BJ (cell line): ENCODE results near the gene PEA15. TPM values are rescaled to one million over a fixed set of nuclear protein-coding genes. Genes with fewer than 3 reads are reported as not detected.

Experiments used
- CTCF ChIA-PET: fragments of 350-600 bp; formaldehyde crosslinking; extraction: SDS; loops from one replicate; lab custom pipeline; 2021; ENCODE audit warnings: antibody characterized with exemption, inconsistent platforms; lab: Yijun Ruan, JAX
- POLR2A ChIA-PET: fragments of 300-600 bp; sonication (Branson Sonifier 250); formaldehyde crosslinking; extraction: SDS; loops from one replicate; lab custom pipeline; 2021; ENCODE audit warnings: antibody characterized with exemption; lab: Charles Lee
- DNase-seq: peaks from one replicate; pipeline ENCODE4 v3.0.0-alpha.2; 2011; ENCODE audit warnings: low read depth
- H3K27me3 ChIP-seq: 2 replicates; pipeline ENCODE4 v1.6.0; 2011; ENCODE audit warnings: low read length; ENCODE audit not compliant: control insufficient read depth, insufficient read depth
- H3K36me3 ChIP-seq: 2 replicates; pipeline ENCODE4 v1.5.1; 2011; ENCODE audit warnings: low read length; ENCODE audit not compliant: control insufficient read depth, insufficient read depth
- H3K4me3 ChIP-seq: 2 replicates; pipeline ENCODE4 v1.5.1; 2011; ENCODE audit warnings: low read depth, mild to moderate bottlenecking, control low read depth, low read length
- polyA plus RNA-seq: library from polyadenylated mRNA; depleted of rRNA; stranded (reverse); fragments of >200 nt; gene quantifications from 2 replicates; pipeline ENCODE4 v1.2.3, GENCODE V29; 2011
- TF ChIP-seq, protein P1 (sequence below): IDR thresholded peaks from 2 replicates; pipeline ENCODE4 v1.5.1; 2011; ENCODE audit warnings: low read depth, mild to moderate bottlenecking, control low read depth, inconsistent platforms, low read length, moderate library complexity; ENCODE audit not compliant: insufficient read depth

PEA15 gene
- polyA plus RNA-seq, 1 experiment, result 1,035 TPM

DNA sequence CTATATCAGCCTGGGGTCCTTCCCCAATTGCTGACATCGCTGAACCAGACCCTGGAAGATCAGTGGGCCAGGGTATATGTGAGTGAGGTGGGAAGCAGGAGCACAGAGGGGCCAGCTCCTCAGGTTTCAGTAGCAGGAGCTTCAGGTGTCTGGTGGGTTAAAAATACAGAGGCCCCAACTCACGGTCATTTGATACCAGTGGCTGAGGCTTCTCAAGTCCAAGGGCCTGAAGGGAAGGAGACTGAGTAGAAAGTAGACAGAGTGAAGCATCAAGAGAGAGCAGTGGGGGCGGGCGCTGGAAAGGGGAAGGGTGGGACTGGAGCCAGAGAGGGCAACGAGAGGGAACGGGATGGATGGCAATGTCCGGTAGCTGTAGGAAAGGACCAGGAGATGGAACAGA lies 16.8 kb upstream of the PEA15 start:
- TF ChIP-seq, protein P1, sequence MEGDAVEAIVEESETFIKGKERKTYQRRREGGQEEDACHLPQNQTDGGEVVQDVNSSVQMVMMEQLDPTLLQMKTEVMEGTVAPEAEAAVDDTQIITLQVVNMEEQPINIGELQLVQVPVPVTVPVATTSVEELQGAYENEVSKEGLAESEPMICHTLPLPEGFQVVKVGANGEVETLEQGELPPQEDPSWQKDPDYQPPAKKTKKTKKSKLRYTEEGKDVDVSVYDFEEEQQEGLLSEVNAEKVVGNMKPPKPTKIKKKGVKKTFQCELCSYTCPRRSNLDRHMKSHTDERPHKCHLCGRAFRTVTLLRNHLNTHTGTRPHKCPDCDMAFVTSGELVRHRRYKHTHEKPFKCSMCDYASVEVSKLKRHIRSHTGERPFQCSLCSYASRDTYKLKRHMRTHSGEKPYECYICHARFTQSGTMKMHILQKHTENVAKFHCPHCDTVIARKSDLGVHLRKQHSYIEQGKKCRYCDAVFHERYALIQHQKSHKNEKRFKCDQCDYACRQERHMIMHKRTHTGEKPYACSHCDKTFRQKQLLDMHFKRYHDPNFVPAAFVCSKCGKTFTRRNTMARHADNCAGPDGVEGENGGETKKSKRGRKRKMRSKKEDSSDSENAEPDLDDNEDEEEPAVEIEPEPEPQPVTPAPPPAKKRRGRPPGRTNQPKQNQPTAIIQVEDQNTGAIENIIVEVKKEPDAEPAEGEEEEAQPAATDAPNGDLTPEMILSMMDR, result no peak
- no peak for DNase-seq
- ChIA-PET CTCF (interaction anchor here (0.7 to 6.1 kb wide), 5 partner anchors 37 to 102 kb away, joined by 3 to 98 read pairs (median 4); no protein-coding TSS in a partner anchor), POLR2A (no interaction called here)
- H3K4me3 ChIP-seq, result no peak overlapping the region
- no peaks in the 10 kb centered on the region for H3K36me3 ChIP-seq
- peaks cover 1% of the 10 kb centered on the region for H3K27me3 ChIP-seq

DNA sequence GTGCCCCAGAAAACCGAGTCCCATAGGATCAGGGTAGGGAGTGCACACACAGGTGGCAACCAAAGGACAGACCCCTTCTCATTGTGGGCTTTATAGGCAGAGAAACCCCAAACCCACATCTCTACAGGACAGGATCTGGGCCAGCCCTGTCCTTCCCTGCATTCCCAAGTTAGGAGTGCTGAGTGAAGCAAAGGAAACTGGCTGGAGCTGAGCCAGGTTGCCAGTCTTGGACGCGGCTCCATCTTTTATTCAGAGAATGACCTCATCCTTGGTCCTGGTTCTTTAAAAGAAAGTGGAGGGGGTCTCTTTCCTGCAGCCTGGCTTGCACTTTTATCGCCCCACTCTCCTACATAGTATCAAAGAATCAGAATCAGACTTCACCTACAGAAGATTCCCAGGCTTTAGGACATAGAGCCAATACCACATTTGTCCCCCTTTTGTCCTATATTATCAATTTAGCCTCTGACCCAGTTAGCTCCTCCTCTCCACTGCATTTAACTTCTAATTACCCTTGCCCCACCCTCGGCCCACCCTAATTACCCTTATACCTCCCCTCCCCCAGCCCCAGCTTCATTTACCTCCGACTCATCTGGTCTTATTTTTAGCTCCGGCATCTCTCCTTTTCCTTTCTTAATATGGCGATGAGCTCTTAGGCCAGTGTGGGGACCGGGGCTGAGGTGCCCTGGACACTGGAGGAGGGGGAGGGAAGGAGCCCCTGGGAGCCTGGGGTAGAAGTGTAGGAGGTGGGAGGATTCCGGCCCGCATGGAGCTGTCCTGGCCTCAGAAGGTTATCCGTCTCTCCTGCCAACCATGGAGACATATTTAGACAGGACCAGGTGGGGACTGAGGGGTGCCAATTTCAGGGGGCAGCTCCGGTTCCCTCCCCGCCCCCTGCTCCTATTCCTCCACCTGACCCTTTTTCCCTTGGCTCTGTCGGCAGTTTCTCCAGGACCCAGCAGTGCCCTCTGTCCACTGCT lies 15.2 kb upstream of the PEA15 start, which contains the start of gene CASQ1:
Gene CASQ1, plus strand, starts transcription at position 927 of the 977 bp plus-strand sequence. CDS start 177 bp downstream, outside the sequence.
- no peak for DNase-seq
- POLR2A ChIA-PET, result interaction anchor here (0.6 kb wide), 1 partner anchor 10 kb away, joined by 7 read pairs; no protein-coding TSS in a partner anchor
- CTCF ChIA-PET, result interaction anchor here (1.0 to 6.1 kb wide), 13 partner anchors 13 to 187 kb away, joined by 3 to 113 read pairs (median 4); partner anchors contain the start of gene ATP1A2
- no peaks in the 10 kb centered on the region for H3K36me3 ChIP-seq
- H3K27me3 ChIP-seq, result peaks cover 1% of the 10 kb centered on the region
- no peak within 1 kb of the TSS for H3K4me3 ChIP-seq
- TF ChIP-seq, protein P1, result no peak

DNA sequence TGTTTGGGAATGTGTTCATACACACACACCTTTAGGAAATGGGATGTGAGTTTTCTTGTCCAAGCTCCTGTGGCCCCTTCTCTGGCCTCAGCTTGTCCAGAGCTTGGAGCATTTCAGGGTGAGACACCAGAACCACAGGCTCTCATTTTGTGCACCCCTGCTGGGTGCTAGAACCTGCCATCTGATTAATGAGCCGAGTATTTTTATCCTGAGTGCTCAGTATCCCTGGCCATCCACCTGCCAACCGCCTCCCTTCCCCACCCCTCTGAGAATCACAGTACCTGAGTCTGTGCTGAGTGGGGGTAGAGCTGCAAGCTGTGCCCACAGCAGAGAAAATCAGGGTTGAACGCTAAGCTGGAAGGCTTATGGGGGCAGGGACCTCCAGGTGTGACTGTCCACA lies 13.4 kb upstream of the PEA15 start:
- TF ChIP-seq, protein P1, result no peak
- POLR2A ChIA-PET, result no interaction called here
- H3K27me3 ChIP-seq, result peaks cover 2% of the 10 kb centered on the region

DNA sequence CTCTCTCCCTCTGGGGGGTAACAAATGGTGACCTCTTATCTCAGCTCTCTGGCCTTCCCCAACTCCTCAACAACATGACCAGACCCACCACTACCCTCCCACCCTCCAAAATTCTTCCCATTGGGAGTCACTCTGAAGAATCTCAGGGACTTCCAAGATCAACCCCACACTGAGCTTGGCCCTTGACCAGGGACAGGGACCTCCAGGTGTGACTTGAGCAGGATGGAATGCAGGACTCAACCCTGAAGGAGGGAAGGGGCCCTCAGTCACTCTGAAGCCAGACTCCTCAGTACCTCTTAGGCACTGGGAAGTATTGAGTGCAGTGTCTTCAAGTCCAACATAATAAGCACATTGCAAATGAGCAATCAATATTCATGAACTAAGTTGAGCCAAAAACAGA lies 12.9 kb upstream of the PEA15 start:
- POLR2A ChIA-PET, result interaction anchor here (0.6 kb wide), 1 partner anchor 17 kb away, joined by 9 read pairs; no protein-coding TSS in a partner anchor
- Histone ChIP-seq H3K4me3 (no peak overlapping the region), H3K36me3 (no peaks in the 10 kb centered on the region), H3K27me3 (peaks cover 2% of the 10 kb centered on the region)
- CTCF ChIA-PET, result interaction anchor here (0.6 to 6.1 kb wide), 24 partner anchors 10 to 186 kb away, joined by 3 to 113 read pairs (median 6); no protein-coding TSS in a partner anchor
- no peak for DNase-seq
- TF ChIP-seq, protein P1, result no peak

More for the DNA sequence above, 13.4 kb upstream of the PEA15 start:
- CTCF ChIA-PET, result interaction anchor here (0.9 to 6.1 kb wide), 19 partner anchors 9 to 186 kb away, joined by 3 to 113 read pairs (median 6); no protein-coding TSS in a partner anchor
- DNase-seq, result no peak
- Histone ChIP-seq H3K4me3 (no peak overlapping the region), H3K36me3 (no peaks in the 10 kb centered on the region)
